Stomach (tissue), 4 donors: ENCODE measurements around the gene ZNF628.

Experiments
- POLR2AphosphoS5 ChIP-seq, 3 donors: sonication (generic); formaldehyde crosslinking; IDR thresholded peaks; one replicate each; pipeline ENCODE4 v1.6.1; 2016; ENCODE audit warnings: antibody characterized with exemption in 3 of 3
- TF ChIP-seq, protein P1 (sequence below), 7 experiments: fragments of 450-650 bp in 4 of 7; fragments of 200-600 bp in 3 of 7; sonication (generic) in 3 of 7; IDR thresholded peaks; one replicate each; pipeline ENCODE4 v1.5.1; 2016 to 2019; ENCODE audit warnings: antibody characterized with exemption in 7 of 7, control low read depth in 2 of 7, mild to moderate bottlenecking in 1 of 7

DNA sequence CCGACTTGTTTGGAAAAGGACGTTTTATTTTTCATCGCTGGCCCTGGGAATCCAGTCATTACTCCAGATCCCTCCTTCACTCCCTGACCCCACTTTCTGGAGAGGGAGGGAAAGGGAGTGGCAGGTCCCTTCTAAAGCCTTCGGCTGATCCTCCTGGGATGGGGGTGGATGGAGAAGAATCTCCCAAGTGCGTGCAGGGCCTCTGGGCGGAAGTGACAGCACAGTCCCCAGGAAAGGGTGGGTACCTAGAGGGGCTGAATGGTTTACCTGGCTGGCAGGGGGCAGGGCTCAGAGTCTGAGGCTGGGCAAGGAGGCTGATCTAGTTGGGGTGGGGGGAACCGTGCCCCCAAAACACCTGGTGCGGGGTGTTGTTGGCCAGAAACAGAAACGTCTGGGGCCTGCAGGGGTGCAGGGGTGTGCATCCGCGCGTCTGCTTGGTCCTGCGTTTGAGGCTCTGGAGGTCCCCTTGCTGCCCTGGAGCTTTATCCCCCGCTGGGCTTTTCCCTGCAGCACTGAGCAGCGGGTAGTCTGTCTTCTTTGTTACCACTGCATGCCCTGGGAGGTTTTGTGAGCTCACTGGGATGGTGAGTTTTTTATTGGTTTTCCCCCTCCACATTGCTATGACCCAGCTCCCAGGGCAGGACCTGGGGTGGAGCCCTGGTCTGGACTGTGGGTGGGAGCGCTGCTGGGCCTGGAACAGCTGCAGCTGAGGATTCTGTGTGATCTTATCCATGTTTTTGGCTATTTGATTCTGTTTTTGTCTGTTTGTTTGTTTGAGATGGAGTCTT, 3.0 kb upstream of the ZNF628 start:
- TF ChIP-seq, protein P1, sequence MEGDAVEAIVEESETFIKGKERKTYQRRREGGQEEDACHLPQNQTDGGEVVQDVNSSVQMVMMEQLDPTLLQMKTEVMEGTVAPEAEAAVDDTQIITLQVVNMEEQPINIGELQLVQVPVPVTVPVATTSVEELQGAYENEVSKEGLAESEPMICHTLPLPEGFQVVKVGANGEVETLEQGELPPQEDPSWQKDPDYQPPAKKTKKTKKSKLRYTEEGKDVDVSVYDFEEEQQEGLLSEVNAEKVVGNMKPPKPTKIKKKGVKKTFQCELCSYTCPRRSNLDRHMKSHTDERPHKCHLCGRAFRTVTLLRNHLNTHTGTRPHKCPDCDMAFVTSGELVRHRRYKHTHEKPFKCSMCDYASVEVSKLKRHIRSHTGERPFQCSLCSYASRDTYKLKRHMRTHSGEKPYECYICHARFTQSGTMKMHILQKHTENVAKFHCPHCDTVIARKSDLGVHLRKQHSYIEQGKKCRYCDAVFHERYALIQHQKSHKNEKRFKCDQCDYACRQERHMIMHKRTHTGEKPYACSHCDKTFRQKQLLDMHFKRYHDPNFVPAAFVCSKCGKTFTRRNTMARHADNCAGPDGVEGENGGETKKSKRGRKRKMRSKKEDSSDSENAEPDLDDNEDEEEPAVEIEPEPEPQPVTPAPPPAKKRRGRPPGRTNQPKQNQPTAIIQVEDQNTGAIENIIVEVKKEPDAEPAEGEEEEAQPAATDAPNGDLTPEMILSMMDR (IDR thresholded peaks at IDR 0.05): no peak
- no peak for TF ChIP-seq POLR2AphosphoS5 (IDR thresholded peaks at IDR 0.05)
